H1 (cell line): ENCODE data around the gene RAD51B. TPM values are rescaled to one million over a fixed set of nuclear protein-coding genes. Genes with fewer than 3 reads are reported as not detected.

ENCODE experiments used
- CTCF ChIA-PET: fragments of 300-600 bp; sonication (Branson Sonifier 250); formaldehyde crosslinking; loops from one replicate; lab custom pipeline; 2021; ENCODE audit not compliant: partially characterized antibody; lab: Charles Lee
- POLR2A ChIA-PET: fragments of 300-600 bp; sonication (Branson Sonifier 250); formaldehyde crosslinking; loops from one replicate; lab custom pipeline; 2021; ENCODE audit warnings: inconsistent platforms; ENCODE audit not compliant: partially characterized antibody; lab: Charles Lee
- DNase-seq, 2 experiments: peaks; one replicate each; pipeline versions ENCODE4 v3.0.0 to v3.0.0-alpha.2; 2010 to 2022; ENCODE audit warnings: low spot score in 2 of 2, low read depth in 1 of 2, mixed read lengths in 1 of 2
- FAIRE-seq: peaks from 2 replicates; lab custom pipeline; 2011; peaks lifted over from hg19 to GRCh38; lab: Jason Lieb, UNC
- H2AFZ ChIP-seq: 2 replicates; pipeline ENCODE4 v1.8.1; 2012; ENCODE audit warnings: low read length, inconsistent platforms
- H2AK5ac ChIP-seq: 2 replicates; pipeline ENCODE4 v1.6.1; 2013; ENCODE audit warnings: low read depth, low read length
- H2BK120ac ChIP-seq: replicated peaks from 2 replicates; pipeline ENCODE3; 2013; ENCODE audit warnings: low read depth, low read length, inconsistent platforms
- H2BK12ac ChIP-seq: 2 replicates; pipeline ENCODE4 v1.6.1; 2013; ENCODE audit warnings: low read depth, low read length
- H2BK15ac ChIP-seq: 2 replicates; pipeline ENCODE4 v1.6.1; 2013; ENCODE audit warnings: low read length
- H2BK20ac ChIP-seq: 2 replicates; pipeline ENCODE4 v1.6.1; 2013; ENCODE audit warnings: low read length
- H2BK5ac ChIP-seq: 2 replicates; pipeline ENCODE4 v1.6.1; 2013; ENCODE audit warnings: low read depth, low read length
- H3K14ac ChIP-seq: 2 replicates; pipeline ENCODE4 v1.6.1; 2013; ENCODE audit warnings: inconsistent platforms; ENCODE audit not compliant: insufficient read length
- H3K18ac ChIP-seq: 2 replicates; pipeline ENCODE4 v1.6.1; 2013; ENCODE audit warnings: low read length; ENCODE audit errors: extremely low read depth
- H3K23ac ChIP-seq: 2 replicates; pipeline ENCODE4 v1.6.1; 2013; ENCODE audit warnings: inconsistent platforms; ENCODE audit not compliant: insufficient read length
- H3K23me2 ChIP-seq: 2 replicates; pipeline ENCODE4 v1.6.1; 2013; ENCODE audit warnings: low read depth, low read length
- H3K27ac ChIP-seq: 2 replicates; pipeline ENCODE4 v1.6.1; 2011; ENCODE audit warnings: low read depth, low read length, inconsistent platforms
- H3K27me3 ChIP-seq, 4 experiments: replicated peaks in 1 of 4; 1 replicate in 1 of 4; 2 replicates in 3 of 4; pipeline versions ENCODE4 v1.6.1 to v1.8.1; 2011 to 2013; ENCODE audit warnings: low read length in 3 of 4, mild to moderate bottlenecking in 3 of 4, inconsistent platforms in 2 of 4, mixed read lengths in 2 of 4, moderate library complexity in 1 of 4; ENCODE audit not compliant: control insufficient read depth in 3 of 4, insufficient read depth in 3 of 4; ENCODE audit errors: extremely low read depth in 1 of 4
- H3K36me3 ChIP-seq, 4 experiments: 2 replicates each; pipeline versions ENCODE4 v1.6.1 to v1.8.1; 2011 to 2013; ENCODE audit warnings: mild to moderate bottlenecking in 4 of 4, low read length in 3 of 4, moderate library complexity in 2 of 4, control low read depth in 1 of 4, inconsistent platforms in 1 of 4; ENCODE audit not compliant: insufficient read depth in 4 of 4, control insufficient read depth in 2 of 4
- H3K4ac ChIP-seq: replicated peaks from 2 replicates; pipeline ENCODE3; 2013; ENCODE audit warnings: low read length, low read depth, mixed read lengths, inconsistent platforms; ENCODE audit not compliant: insufficient read length
- H3K4me1 ChIP-seq, 4 experiments: replicated peaks in 1 of 4; 1 replicate in 1 of 4; 2 replicates in 3 of 4; pipeline versions ENCODE4 v1.6.1 to v1.8.1; 2011 to 2013; ENCODE audit warnings: low read length in 3 of 4, inconsistent platforms in 2 of 4, mixed read lengths in 1 of 4; ENCODE audit not compliant: insufficient read depth in 4 of 4, control insufficient read depth in 3 of 4
- H3K4me2 ChIP-seq, 2 experiments: 2 replicates each; pipeline versions ENCODE4 v1.6.1 to v1.8.1; 2011 to 2013; ENCODE audit warnings: low read depth in 2 of 2, low read length in 2 of 2, control low read depth in 1 of 2, inconsistent platforms in 1 of 2, mild to moderate bottlenecking in 1 of 2; ENCODE audit not compliant: insufficient read depth in 1 of 2
- H3K4me3 ChIP-seq, 4 experiments: fragments of 200-600, 300-600 bp in 1 of 4; sonication (generic), shearing (Covaris generic), sonication (Bioruptor Twin) in 1 of 4; 2 replicates each; pipeline versions ENCODE4 v1.5.1 to v1.8.1; 2011 to 2016; ENCODE audit warnings: low read length in 4 of 4, low read depth in 3 of 4, control low read depth in 2 of 4, inconsistent platforms in 2 of 4, mild to moderate bottlenecking in 2 of 4, mixed read lengths in 1 of 4, moderate library complexity in 1 of 4; ENCODE audit not compliant: insufficient read depth in 2 of 4; ENCODE audit errors: extremely low read depth in 1 of 4
- H3K56ac ChIP-seq: replicated peaks from 2 replicates; pipeline ENCODE3; 2013; ENCODE audit warnings: low read depth, mild to moderate bottlenecking, mixed read lengths, low read length, inconsistent platforms; ENCODE audit not compliant: insufficient read length
- H3K79me1 ChIP-seq: 2 replicates; pipeline ENCODE4 v1.6.1; 2013; ENCODE audit warnings: low read depth, low read length, control low read depth
- H3K79me2 ChIP-seq, 2 experiments: 2 replicates each; pipeline versions ENCODE4 v1.6.1 to v1.8.1; 2012 to 2013; ENCODE audit warnings: low read length in 2 of 2, mild to moderate bottlenecking in 2 of 2, inconsistent platforms in 1 of 2; ENCODE audit not compliant: insufficient read depth in 2 of 2, control insufficient read depth in 1 of 2
- H3K9ac ChIP-seq, 4 experiments: replicated peaks in 1 of 4; 1 replicate in 1 of 4; 2 replicates in 3 of 4; pipeline versions ENCODE4 v1.6.1 to v1.8.1; 2011 to 2013; ENCODE audit warnings: low read depth in 3 of 4, low read length in 3 of 4, control low read depth in 2 of 4, mild to moderate bottlenecking in 2 of 4, moderate library complexity in 2 of 4, inconsistent platforms in 1 of 4; ENCODE audit errors: extremely low read depth in 1 of 4
- H3K9me3 ChIP-seq, 2 experiments: 2 replicates each; pipeline versions ENCODE4 v1.6.1 to v1.8.1; 2012 to 2013; ENCODE audit warnings: mild to moderate bottlenecking in 2 of 2, moderate library complexity in 2 of 2, control low read depth in 1 of 2, inconsistent platforms in 1 of 2, low read depth in 1 of 2, low read length in 1 of 2, mixed read lengths in 1 of 2; ENCODE audit not compliant: insufficient read depth in 2 of 2
- H4K20me1 ChIP-seq, 2 experiments: replicated peaks in 1 of 2; 2 replicates each; pipeline versions ENCODE3 to v1.8.1; 2011 to 2013; ENCODE audit warnings: inconsistent platforms in 2 of 2, low read length in 2 of 2, mild to moderate bottlenecking in 1 of 2; ENCODE audit not compliant: insufficient read depth in 2 of 2, control insufficient read depth in 1 of 2
- H4K5ac ChIP-seq: 2 replicates; pipeline ENCODE4 v1.6.1; 2013; ENCODE audit warnings: low read length, low read depth, mixed read lengths, inconsistent platforms; ENCODE audit not compliant: insufficient read length
- H4K8ac ChIP-seq: 2 replicates; pipeline ENCODE4 v1.8.0; 2013; ENCODE audit warnings: mild to moderate bottlenecking, moderate library complexity, low read length, inconsistent platforms; ENCODE audit not compliant: insufficient read depth; ENCODE audit errors: extremely low read depth
- H4K91ac ChIP-seq: replicated peaks from 2 replicates; pipeline ENCODE3; 2013; ENCODE audit warnings: low read length, mixed read lengths, inconsistent platforms; ENCODE audit not compliant: insufficient read length
- CEBPB ChIP-seq: IDR thresholded peaks from 2 replicates; pipeline ENCODE4 v1.6.1; 2012; ENCODE audit warnings: low read depth, low read length
- CREB1 ChIP-seq: IDR thresholded peaks from 2 replicates; pipeline ENCODE4 v1.6.1; 2012; ENCODE audit warnings: inconsistent platforms
- KDM4A ChIP-seq: IDR thresholded peaks from one replicate; pipeline ENCODE4 v1.7.1; 2012; ENCODE audit warnings: low read depth, mild to moderate bottlenecking, moderate library complexity, low read length, inconsistent platforms; ENCODE audit not compliant: severe bottlenecking
- MAFK ChIP-seq: IDR thresholded peaks from 2 replicates; pipeline ENCODE4 v1.6.1; 2012; ENCODE audit warnings: low read depth, mild to moderate bottlenecking, improper control_type of control experiment, low read length
- NRF1 ChIP-seq: IDR thresholded peaks from 2 replicates; pipeline ENCODE4 v1.6.1; 2011; ENCODE audit warnings: mild to moderate bottlenecking, low read depth, low read length, improper control_type of control experiment
- RFX5 ChIP-seq: IDR thresholded peaks from 2 replicates; pipeline ENCODE4 v1.6.1; 2011; ENCODE audit warnings: low read depth, low read length, improper control_type of control experiment, borderline replicate concordance
- SAP30 ChIP-seq: fragments of 300-600 bp; sonication (generic); IDR thresholded peaks from 2 replicates; pipeline ENCODE4 v1.7.1; 2012; ENCODE audit warnings: low read length, moderate library complexity, mild to moderate bottlenecking, inconsistent platforms; ENCODE audit not compliant: insufficient read depth, insufficient replicate concordance
- SIN3A ChIP-seq, 2 experiments: IDR thresholded peaks in 1 of 2; conservative IDR thresholded peaks in 1 of 2; 2 replicates each; pipeline ENCODE4 v1.6.1; 2011 to 2012; ENCODE audit warnings: low read length in 2 of 2, improper control_type of control experiment in 1 of 2, low read depth in 1 of 2, mild to moderate bottlenecking in 1 of 2
- SP1 ChIP-seq: IDR thresholded peaks from 2 replicates; pipeline ENCODE4 v1.6.1; 2011; ENCODE audit warnings: low read depth, low read length
- YY1 ChIP-seq: IDR thresholded peaks from 2 replicates; pipeline ENCODE4 v1.6.1; 2011; ENCODE audit warnings: low read depth, mild to moderate bottlenecking, low read length
- WGBS, 2 experiments: shearing (Covaris generic) in 1 of 2; methylation state at CpG; one replicate each; pipeline versions ENCODE4 v1.1.6 to v1.1.7; 2013 to 2015; ENCODE audit warnings: low lambda C conversion rate in 2 of 2, mixed read lengths in 2 of 2, inconsistent platforms in 1 of 2, low coverage in 1 of 2, missing lambda C conversion rate in 1 of 2; ENCODE audit not compliant: insufficient replicate concordance in 2 of 2, insufficient coverage in 1 of 2, insufficient read length in 1 of 2; ENCODE audit errors: extremely low coverage in 1 of 2, missing lambda C conversion rate in 1 of 2; 5-methylcytosine and 5-hydroxymethylcytosine counted together
- polyA plus RNA-seq, 7 experiments: library from polyadenylated mRNA; depleted of rRNA in 3 of 7; stranded (reverse) in 5 of 7; unstranded in 2 of 7; fragments of >200 nt in 5 of 7; fragments of 200-250 nt in 2 of 7; gene quantifications; 1 replicate in 5 of 7; 2 replicates in 1 of 7; 4 replicates in 1 of 7; pipeline versions ENCODE4 v1.2.1 to v1.2.3, GENCODE V29; 2011 to 2013; ENCODE audit warnings: missing spikeins in 2 of 7, mixed read lengths in 2 of 7
- total RNA-seq: library from RNA; stranded (reverse); fragmentation: NEBNext Ultra II Directional; extraction: Animal tissue kit (Norgen Biotek cat#: 25700); gene quantifications from 2 replicates; pipeline ENCODE4 v1.2.1, GENCODE V29; 2021

Gene RAD51B
- total and polyA plus RNA-seq, 2 of the 8 experiments (the other 6 are each of a cell fraction or from before 2014, with no cell fraction given): 3.9 to 14.9 TPM

- Histone ChIP-seq H3K4ac (no peak overlapping the region), H3K4me3 (no peak overlapping the region), H2BK15ac (no peak overlapping the region), H3K9me3 (no peaks in the 10 kb centered on the region), H2BK20ac (no peak overlapping the region), H4K91ac (no peak overlapping the region), H3K27ac (no peak overlapping the region), H3K79me2 (no peaks in the 10 kb centered on the region), H2BK120ac (no peak overlapping the region), H3K4me2 (no peak overlapping the region), H2AFZ (no peak overlapping the region), H3K14ac (no peak overlapping the region), H3K79me1 (no peaks in the 10 kb centered on the region), H4K5ac (no peak overlapping the region), H3K23ac (no peak overlapping the region), H2AK5ac (no peak overlapping the region), H3K4me1 (peaks cover 6 to 16% (median 9%) of the 10 kb centered on the region in 4 experiments; a peak in 6 of 7 replicates), H3K18ac (no peak overlapping the region), H4K20me1 (no peaks in the 10 kb centered on the region), H4K8ac (no peak overlapping the region), H3K23me2 (peaks cover 8% of the 10 kb centered on the region), H3K56ac (no peak overlapping the region), H2BK12ac (no peak overlapping the region), H3K9ac (no peak overlapping the region), H3K36me3 (no peaks in the 10 kb centered on the region), H3K27me3 (no peaks in the 10 kb centered on the region; a peak in 2 of 7 replicates), H2BK5ac (no peak overlapping the region)
- ChIA-PET CTCF (interaction anchor here (0.6 to 2.0 kb wide), 6 partner anchors 9 to 118 kb away, joined by 3 to 8 read pairs (median 4); no protein-coding TSS in a partner anchor), POLR2A (interaction anchor here (0.9 to 1.0 kb wide), 2 partner anchors 11 to 426 kb away, joined by 3 to 4 read pairs; partner anchors contain the start of gene ZFP36L1)
- no peak for TF ChIP-seq KDM4A
- no peak for TF ChIP-seq CEBPB
- TF ChIP-seq CREB1: no peak
- TF ChIP-seq SIN3A (conservative IDR thresholded peaks at IDR 0.05 in 1 of 2, IDR thresholded peaks at IDR 0.05 in 1 of 2; ENCODE audit: low read depth in 1 of 2, low read length in 2 of 2): no peak
- TF ChIP-seq MAFK: no peak
- no peak for TF ChIP-seq NRF1
- no peak for TF ChIP-seq RFX5
- no peak for TF ChIP-seq SP1
- no peak for TF ChIP-seq SAP30
- TF ChIP-seq YY1: no peak
- no peak for DNase-seq
- 86% methylated on average over 2 of the region's 2 CpGs; no CpG with 5 or more reads in 1 of the 2 experiments for WGBS, 2 experiments
- no peak for FAIRE-seq
Observed at GRCh38 chr14:68366656-68367055, 547.1 kb downstream of the RAD51B start.
